GM12801 (cell line): Measurements from ENCODE around the gene CXCR1.

ENCODE experiments used
- TF ChIP-seq, protein P1 (sequence below): IDR thresholded peaks from one replicate; pipeline ENCODE4 v1.5.1; 2011; ENCODE audit warnings: control low read depth; ENCODE audit not compliant: insufficient read length; ENCODE audit errors: extremely low read depth

CXCR1 gene

DNA sequence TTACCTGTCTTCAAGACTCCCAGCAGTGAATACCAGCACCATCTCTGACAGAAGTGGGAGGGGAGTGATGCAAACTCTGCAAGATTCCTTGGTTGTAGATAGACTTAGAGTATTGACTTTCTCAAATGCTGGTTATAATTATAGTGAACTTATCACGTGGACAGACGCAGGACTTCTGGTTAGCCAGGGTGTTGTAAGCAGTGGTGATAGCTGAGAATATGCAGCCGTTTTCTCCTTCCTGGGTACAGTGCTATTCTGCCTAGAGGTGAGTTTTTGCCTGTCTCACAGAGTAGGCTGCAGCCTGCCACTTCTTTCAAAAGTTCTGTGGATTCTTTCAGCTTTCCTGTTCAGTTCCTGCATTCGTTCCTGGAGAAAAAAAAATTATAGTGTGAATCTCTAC is 41.7 kb downstream of the CXCR1 start:
- TF ChIP-seq, protein P1, sequence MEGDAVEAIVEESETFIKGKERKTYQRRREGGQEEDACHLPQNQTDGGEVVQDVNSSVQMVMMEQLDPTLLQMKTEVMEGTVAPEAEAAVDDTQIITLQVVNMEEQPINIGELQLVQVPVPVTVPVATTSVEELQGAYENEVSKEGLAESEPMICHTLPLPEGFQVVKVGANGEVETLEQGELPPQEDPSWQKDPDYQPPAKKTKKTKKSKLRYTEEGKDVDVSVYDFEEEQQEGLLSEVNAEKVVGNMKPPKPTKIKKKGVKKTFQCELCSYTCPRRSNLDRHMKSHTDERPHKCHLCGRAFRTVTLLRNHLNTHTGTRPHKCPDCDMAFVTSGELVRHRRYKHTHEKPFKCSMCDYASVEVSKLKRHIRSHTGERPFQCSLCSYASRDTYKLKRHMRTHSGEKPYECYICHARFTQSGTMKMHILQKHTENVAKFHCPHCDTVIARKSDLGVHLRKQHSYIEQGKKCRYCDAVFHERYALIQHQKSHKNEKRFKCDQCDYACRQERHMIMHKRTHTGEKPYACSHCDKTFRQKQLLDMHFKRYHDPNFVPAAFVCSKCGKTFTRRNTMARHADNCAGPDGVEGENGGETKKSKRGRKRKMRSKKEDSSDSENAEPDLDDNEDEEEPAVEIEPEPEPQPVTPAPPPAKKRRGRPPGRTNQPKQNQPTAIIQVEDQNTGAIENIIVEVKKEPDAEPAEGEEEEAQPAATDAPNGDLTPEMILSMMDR: no peak

DNA sequence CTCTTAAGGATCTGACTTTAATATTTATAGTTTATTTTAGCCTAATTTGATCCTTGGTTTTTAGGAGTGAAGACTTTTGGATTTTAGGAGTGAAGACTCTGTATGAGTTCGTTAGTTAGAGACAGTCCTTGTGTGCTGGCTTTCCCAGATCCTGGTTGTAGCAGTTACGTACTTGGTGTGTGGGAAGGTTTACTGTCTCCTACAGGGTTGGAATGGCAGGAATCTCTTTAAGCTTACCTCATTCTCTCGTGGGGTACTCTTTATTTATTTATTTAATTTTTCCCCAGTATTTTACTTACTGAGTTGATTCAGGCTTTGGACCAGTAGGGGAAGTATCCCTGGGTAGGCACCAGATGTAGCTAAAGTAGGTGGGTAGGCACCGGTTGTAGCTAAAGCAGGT is 42.8 kb downstream of the CXCR1 start:
- TF ChIP-seq, protein P1: no peak
